Parathyroid adenoma (tissue), 2 donors: ENCODE data around the gene STUM.

Source experiments
- H2AFZ ChIP-seq: fragments of 300-600 bp; sonication (generic); one replicate; pipeline ENCODE4 v1.7.0; 2017; ENCODE audit warnings: antibody characterized with exemption, mild to moderate bottlenecking
- H3K27ac ChIP-seq: fragments of 300-600 bp; sonication (generic); one replicate; pipeline ENCODE4 v1.7.0; 2017
- H3K27me3 ChIP-seq: fragments of 300-600 bp; sonication (generic); one replicate; pipeline ENCODE4 v1.7.0; 2017; ENCODE audit warnings: low read length; ENCODE audit not compliant: control insufficient read depth, insufficient read depth
- H3K36me3 ChIP-seq: fragments of 300-600 bp; sonication (generic); one replicate; pipeline ENCODE4 v1.7.0; 2017; ENCODE audit warnings: low read length; ENCODE audit not compliant: control insufficient read depth, insufficient read depth
- H3K4me1 ChIP-seq: fragments of 300-600 bp; sonication (generic); one replicate; pipeline ENCODE4 v1.7.0; 2017; ENCODE audit warnings: control low read depth
- H3K4me2 ChIP-seq: fragments of 300-600 bp; sonication (generic); one replicate; pipeline ENCODE4 v1.7.0; 2017; ENCODE audit warnings: low read length
- H3K4me3 ChIP-seq: fragments of 300-600 bp; sonication (generic); one replicate; pipeline ENCODE4 v1.7.0; 2017; ENCODE audit warnings: low read depth, low read length
- H3K79me2 ChIP-seq: fragments of 300-600 bp; sonication (generic); one replicate; pipeline ENCODE4 v1.7.0; 2017; ENCODE audit warnings: control low read depth
- H3K9ac ChIP-seq: fragments of 300-600 bp; sonication (generic); one replicate; pipeline ENCODE4 v1.7.0; 2017; ENCODE audit warnings: mild to moderate bottlenecking
- H3K9me3 ChIP-seq: fragments of 300-600 bp; sonication (generic); one replicate; pipeline ENCODE4 v1.7.0; 2017; ENCODE audit warnings: low read length; ENCODE audit not compliant: control insufficient read depth
- TF ChIP-seq, protein P1 (sequence below): fragments of 300-600 bp; sonication (generic); IDR thresholded peaks from one replicate; pipeline ENCODE4 v1.7.0; 2017; ENCODE audit warnings: antibody characterized with exemption, mild to moderate bottlenecking
- donor health status: primary hyperparathyroidism.

STUM gene

DNA sequence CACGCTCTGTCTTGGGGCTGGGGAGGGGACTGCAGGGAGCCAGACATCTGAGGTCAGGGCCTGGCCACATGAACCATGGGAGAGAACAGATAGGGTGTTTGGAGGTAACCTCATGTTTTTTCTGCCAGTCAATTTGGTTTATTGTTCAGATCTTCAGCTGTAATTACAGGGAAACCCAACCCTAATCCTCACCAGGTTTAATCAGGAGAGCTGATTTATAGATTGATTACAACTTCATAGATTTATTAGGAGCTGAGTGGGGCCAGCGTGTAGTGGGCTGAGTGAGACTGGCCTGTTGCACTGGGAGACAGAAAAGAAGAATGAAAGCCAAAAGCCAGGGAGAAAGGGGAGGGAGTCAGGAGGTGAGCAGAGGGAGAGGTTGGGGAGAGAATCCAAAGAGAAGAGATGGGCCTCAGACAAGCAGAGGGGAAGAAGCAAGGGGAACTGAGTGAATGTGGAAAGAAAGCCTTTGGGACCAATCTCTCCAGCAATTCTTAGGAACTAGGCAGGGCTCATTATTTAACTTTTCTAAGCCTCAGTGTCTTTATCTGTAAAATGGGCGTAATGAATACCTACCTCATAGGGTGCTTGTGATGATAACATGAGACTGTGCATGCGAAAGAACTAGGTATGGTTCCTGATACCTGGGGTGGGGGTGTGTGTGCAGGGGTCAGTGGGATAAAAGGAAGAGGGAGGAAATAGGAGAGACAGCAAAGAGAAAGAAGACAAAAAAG is 17.0 kb upstream of the STUM start:
- TF ChIP-seq, protein P1, sequence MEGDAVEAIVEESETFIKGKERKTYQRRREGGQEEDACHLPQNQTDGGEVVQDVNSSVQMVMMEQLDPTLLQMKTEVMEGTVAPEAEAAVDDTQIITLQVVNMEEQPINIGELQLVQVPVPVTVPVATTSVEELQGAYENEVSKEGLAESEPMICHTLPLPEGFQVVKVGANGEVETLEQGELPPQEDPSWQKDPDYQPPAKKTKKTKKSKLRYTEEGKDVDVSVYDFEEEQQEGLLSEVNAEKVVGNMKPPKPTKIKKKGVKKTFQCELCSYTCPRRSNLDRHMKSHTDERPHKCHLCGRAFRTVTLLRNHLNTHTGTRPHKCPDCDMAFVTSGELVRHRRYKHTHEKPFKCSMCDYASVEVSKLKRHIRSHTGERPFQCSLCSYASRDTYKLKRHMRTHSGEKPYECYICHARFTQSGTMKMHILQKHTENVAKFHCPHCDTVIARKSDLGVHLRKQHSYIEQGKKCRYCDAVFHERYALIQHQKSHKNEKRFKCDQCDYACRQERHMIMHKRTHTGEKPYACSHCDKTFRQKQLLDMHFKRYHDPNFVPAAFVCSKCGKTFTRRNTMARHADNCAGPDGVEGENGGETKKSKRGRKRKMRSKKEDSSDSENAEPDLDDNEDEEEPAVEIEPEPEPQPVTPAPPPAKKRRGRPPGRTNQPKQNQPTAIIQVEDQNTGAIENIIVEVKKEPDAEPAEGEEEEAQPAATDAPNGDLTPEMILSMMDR = no peak
- no peak overlapping the region for H3K9ac ChIP-seq
- H3K4me3 ChIP-seq = no peak overlapping the region

DNA sequence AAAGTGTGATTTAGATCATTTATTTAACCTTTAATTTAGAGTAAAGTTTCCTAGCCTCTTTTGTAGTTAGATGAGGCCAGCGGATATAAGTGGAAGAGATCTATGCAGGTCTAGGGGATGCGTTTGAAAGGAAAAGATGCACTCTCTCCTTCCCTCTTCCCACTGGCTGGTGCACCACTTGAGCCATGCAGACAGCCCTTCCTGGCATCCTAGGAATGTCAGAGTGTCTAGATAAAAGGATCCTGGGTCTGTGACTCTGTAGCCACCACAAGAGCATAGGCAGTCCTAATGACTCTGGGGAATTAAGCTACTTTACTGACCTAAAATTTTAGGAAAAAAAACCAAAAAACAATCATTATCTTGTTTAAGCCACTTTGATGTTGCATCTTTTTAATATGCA is 16.0 kb upstream of the STUM start:
- no peak overlapping the region for H3K4me3 ChIP-seq
- H3K4me1 ChIP-seq = no peaks in the 10 kb centered on the region
- H3K27me3 ChIP-seq = no peaks in the 10 kb centered on the region
- H3K79me2 ChIP-seq = no peaks in the 10 kb centered on the region
- H3K27ac ChIP-seq = no peak overlapping the region
- TF ChIP-seq, protein P1 = no peak
- no peak overlapping the region for H3K9ac ChIP-seq
- no peak overlapping the region for H2AFZ ChIP-seq
- no peak overlapping the region for H3K4me2 ChIP-seq
- no peaks in the 10 kb centered on the region for H3K36me3 ChIP-seq
- no peaks in the 10 kb centered on the region for H3K9me3 ChIP-seq

More for the DNA sequence above, 17.0 kb upstream of the STUM start:
- no peak overlapping the region for H3K4me2 ChIP-seq
- H2AFZ ChIP-seq = no peak overlapping the region
- H3K9me3 ChIP-seq = no peaks in the 10 kb centered on the region
- H3K79me2 ChIP-seq = no peaks in the 10 kb centered on the region
- H3K4me1 ChIP-seq = no peaks in the 10 kb centered on the region
- no peaks in the 10 kb centered on the region for H3K36me3 ChIP-seq
- H3K27me3 ChIP-seq = no peaks in the 10 kb centered on the region
- no peak overlapping the region for H3K27ac ChIP-seq

- H3K27me3 ChIP-seq = no peaks in the 10 kb centered on the region
- no peak overlapping the region for H3K9ac ChIP-seq
- no peaks in the 10 kb centered on the region for H3K9me3 ChIP-seq
- H2AFZ ChIP-seq = no peak overlapping the region
- TF ChIP-seq, protein P1 = no peak
- no peaks in the 10 kb centered on the region for H3K4me1 ChIP-seq
- no peak overlapping the region for H3K27ac ChIP-seq
- no peaks in the 10 kb centered on the region for H3K36me3 ChIP-seq
- no peak overlapping the region for H3K4me2 ChIP-seq
- no peaks in the 10 kb centered on the region for H3K79me2 ChIP-seq
- no peak overlapping the region for H3K4me3 ChIP-seq
These were observed 15.3 kb upstream of the STUM start for GRCh38 chr1:226533220-226533619.

DNA sequence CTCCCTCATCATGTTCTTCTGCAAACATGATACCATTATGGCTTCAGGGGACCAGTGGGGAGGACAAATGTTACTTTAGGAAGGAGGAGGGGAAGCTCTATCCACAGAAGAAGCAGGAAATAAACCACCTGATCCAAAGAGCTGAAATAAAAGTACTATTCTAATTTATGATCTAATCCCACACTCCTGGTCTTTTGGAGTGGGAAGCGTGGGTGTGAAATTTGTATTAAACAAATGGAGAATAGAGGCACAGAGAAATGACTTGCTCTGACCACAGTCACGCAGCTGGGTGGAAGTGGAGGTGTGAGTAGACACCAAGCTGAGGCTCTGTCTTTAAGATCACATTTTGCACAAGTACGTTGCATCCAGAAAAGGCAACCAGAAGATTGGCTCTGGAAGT is 14.5 kb upstream of the STUM start:
- Histone ChIP-seq H2AFZ (no peak overlapping the region), H3K27ac (no peak overlapping the region), H3K9ac (no peak overlapping the region), H3K9me3 (no peaks in the 10 kb centered on the region), H3K4me2 (no peak overlapping the region), H3K4me1 (no peaks in the 10 kb centered on the region), H3K27me3 (no peaks in the 10 kb centered on the region), H3K79me2 (no peaks in the 10 kb centered on the region), H3K36me3 (no peaks in the 10 kb centered on the region), H3K4me3 (no peak overlapping the region)
- TF ChIP-seq, protein P1 = no peak

- H3K36me3 ChIP-seq = no peaks in the 10 kb centered on the region
These were observed 13.9 kb upstream of the STUM start for GRCh38 chr1:226534645-226535044.

More at GRCh38 chr1:226534645-226535044, 13.9 kb upstream of the STUM start:
- H3K4me3 ChIP-seq = no peak overlapping the region
- TF ChIP-seq, protein P1 = no peak
- H3K9ac ChIP-seq = no peak overlapping the region
- no peaks in the 10 kb centered on the region for H3K27me3 ChIP-seq
- no peaks in the 10 kb centered on the region for H3K4me1 ChIP-seq
- no peaks in the 10 kb centered on the region for H3K79me2 ChIP-seq
- H3K27ac ChIP-seq = no peak overlapping the region
- no peaks in the 10 kb centered on the region for H3K9me3 ChIP-seq
- H3K4me2 ChIP-seq = no peak overlapping the region
- no peak overlapping the region for H2AFZ ChIP-seq
